Right lobe of liver (tissue), 6 donors: ENCODE results near the gene TM9SF1. TPM values are rescaled to one million over a fixed set of nuclear protein-coding genes. Genes with fewer than 3 reads are reported as not detected.

Experiments used
- ATAC-seq, 4 donors: fragments of 200-7000 bp; cut with Tn5 transposase; one replicate each; pipeline ENCODE4 v1.9.1; 2020; ENCODE audit warnings: mild to moderate bottlenecking in 4 of 4, moderate library complexity in 4 of 4
- DNase-seq, 3 donors: peaks; one replicate each; pipeline ENCODE4 v3.0.0-alpha.2; 2020
- H3K27ac ChIP-seq, 3 donors: fragments of 200-600 bp; one replicate each; pipeline ENCODE4 v1.8.0; 2022
- H3K27me3 ChIP-seq, 2 donors: fragments of 200-600 bp; one replicate each; pipeline ENCODE4 v1.8.0; 2022
- H3K36me3 ChIP-seq, 4 donors: fragments of 200-600 bp; sonication (generic) in 1 of 4; one replicate each; pipeline versions ENCODE4 v1.5.1 to v1.8.0; 2017 to 2022; ENCODE audit warnings: control low read depth in 1 of 4
- H3K4me1 ChIP-seq, 4 donors: fragments of 200-600 bp; sonication (generic) in 1 of 4; one replicate each; pipeline versions ENCODE4 v1.5.1 to v1.8.0; 2017 to 2022; ENCODE audit warnings: control low read depth in 1 of 4
- H3K4me3 ChIP-seq, 3 donors: fragments of 200-600 bp; one replicate each; pipeline ENCODE4 v1.8.0; 2022
- H3K9me3 ChIP-seq, 4 donors: fragments of 200-600 bp; sonication (generic) in 1 of 4; one replicate each; pipeline versions ENCODE4 v1.5.1 to v1.8.0; 2017 to 2022; ENCODE audit warnings: control low read depth in 1 of 4
- POLR2A ChIP-seq: fragments of 450-650 bp; IDR thresholded peaks from one replicate; pipeline ENCODE4 v1.6.1; 2017; ENCODE audit warnings: antibody characterized with exemption, mild to moderate bottlenecking
- WGBS: methylation state at CpG from one replicate; pipeline ENCODE4 v1.1.6; 2018; ENCODE audit warnings: low coverage, low lambda C conversion rate; ENCODE audit not compliant: insufficient coverage; ENCODE audit errors: missing lambda C conversion rate; 5-methylcytosine and 5-hydroxymethylcytosine counted together
- intact Hi-C, 2 donors: fragments of 100-400 bp; cut with DNase I; formaldehyde crosslinking; loops; one replicate each; pipeline versions ENCODE4 v1.11.2 to v1.14.1; 2022
- long read RNA-seq: library from polyadenylated mRNA; unstranded; transcript quantifications from one replicate; pipeline ENCODE4 v2.0.0, GENCODE V29; 2019
- total RNA-seq, 6 experiments: library from RNA; depleted of rRNA in 2 of 6; stranded (reverse); fragments of >200 nt in 2 of 6; fragmentation: NEBNext Ultra II Directional in 3 of 6; extraction: Animal tissue kit (Norgen Biotek cat#: 25700) in 3 of 6; gene quantifications; one replicate each; pipeline versions ENCODE4 v1.1.0 to v1.2.4, GENCODE V29; 2016 to 2023
- TF ChIP-seq, protein P1 (sequence below), 4 donors: fragments of 200-600 bp in 3 of 4; fragments of 450-650 bp in 1 of 4; IDR thresholded peaks; one replicate each; pipeline versions ENCODE4 v1.5.1 to v1.8.0; 2016 to 2022; ENCODE audit warnings: antibody characterized with exemption in 4 of 4, mild to moderate bottlenecking in 2 of 4
- donor health status: DM: no; HTN: yes; CAD: no.
- donor health status: DM: no; HTN: no; CAD: no.
- donor health status: DM: no; HTN: no; CAD: no.
- donor health status: DM: no; HTN: yes; CAD: no.
- donor health status: DM: no; HTN: yes; CAD: no.

Gene TM9SF1, protein sequence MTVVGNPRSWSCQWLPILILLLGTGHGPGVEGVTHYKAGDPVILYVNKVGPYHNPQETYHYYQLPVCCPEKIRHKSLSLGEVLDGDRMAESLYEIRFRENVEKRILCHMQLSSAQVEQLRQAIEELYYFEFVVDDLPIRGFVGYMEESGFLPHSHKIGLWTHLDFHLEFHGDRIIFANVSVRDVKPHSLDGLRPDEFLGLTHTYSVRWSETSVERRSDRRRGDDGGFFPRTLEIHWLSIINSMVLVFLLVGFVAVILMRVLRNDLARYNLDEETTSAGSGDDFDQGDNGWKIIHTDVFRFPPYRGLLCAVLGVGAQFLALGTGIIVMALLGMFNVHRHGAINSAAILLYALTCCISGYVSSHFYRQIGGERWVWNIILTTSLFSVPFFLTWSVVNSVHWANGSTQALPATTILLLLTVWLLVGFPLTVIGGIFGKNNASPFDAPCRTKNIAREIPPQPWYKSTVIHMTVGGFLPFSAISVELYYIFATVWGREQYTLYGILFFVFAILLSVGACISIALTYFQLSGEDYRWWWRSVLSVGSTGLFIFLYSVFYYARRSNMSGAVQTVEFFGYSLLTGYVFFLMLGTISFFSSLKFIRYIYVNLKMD
- total RNA-seq = 10 to 100 TPM; 32.1 to 49.8 (median 41.2) TPM
- long read RNA-seq, transcript TM9SF1-201 (6 exons, 2,452 nt) = major isoform, 13 of 16 reads
- long read RNA-seq, partial matches to known transcripts = 2 of 16 reads
- long read RNA-seq, other reads (novel, unspliced or antisense) = 1 of 16 reads

DNA sequence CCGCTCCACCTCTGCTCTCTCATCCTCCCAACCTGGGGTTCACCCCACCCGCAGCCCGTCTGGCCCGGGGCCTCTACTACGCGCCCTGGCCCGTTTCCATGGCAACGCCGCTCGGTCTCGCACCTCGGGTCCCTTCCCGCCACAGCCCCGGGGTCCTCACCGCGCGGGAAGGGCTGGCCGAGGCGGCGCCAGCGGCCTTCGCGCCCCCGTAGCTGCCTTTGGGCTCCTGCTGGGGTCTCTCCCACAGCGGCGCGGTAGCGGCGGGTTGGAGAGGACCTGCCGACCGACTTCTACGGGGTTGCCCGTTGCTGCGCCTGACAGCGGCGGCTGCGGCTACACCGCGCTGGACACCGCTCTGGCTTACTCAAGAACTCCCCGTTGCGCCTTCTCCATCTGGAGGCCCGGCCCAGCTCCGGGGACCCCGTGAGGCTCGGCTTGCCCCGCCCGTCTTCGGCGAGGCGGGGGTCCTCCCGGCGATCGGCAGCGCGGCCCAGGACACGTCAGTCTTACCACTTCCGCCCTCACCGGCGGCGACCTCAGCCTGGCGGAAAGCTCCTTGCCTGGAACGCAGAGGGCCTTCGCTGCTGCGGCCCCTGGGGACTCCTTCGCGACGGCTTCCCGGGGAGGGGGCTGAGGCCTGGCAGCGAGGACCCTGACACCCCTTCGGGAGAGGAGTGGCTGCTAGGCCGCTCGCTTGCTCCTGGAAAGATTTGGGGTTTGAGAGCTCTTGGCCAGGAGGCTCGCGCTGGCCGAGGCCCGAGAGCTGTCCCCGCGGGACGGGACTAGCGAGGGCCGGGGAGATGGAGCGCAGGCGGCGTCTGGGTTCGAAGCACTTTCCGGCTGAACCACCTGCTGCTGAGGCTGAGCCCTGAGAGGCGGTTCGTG lies at the start of gene TM9SF1:
Gene TM9SF1 (minus strand): TSS at position 256 of the 885 bp plus-strand sequence. CDS start 422 bp downstream, outside the sequence.
- DNase-seq (peak; percentile 86 to 91 (median 89)), ATAC-seq (peak; percentile 93 to 96 (median 95))
- intact Hi-C loops = no loop called here
- no peaks in the 10 kb centered on the region for H3K9me3 ChIP-seq
- H3K4me1 ChIP-seq = peaks cover 0 to 40% (median 7%) of the 10 kb centered on the region in 4 donors
- H3K4me3 ChIP-seq = peak within 1 kb of the TSS; percentile 90 to 96 (median 94)
- peaks cover 0 to 9% (median 0%) of the 10 kb centered on the region in 4 donors for H3K36me3 ChIP-seq
- 0% methylated on average over 17 of the region's 89 CpGs for WGBS
- TF ChIP-seq POLR2A = peak; percentile 83
- TF ChIP-seq, protein P1, sequence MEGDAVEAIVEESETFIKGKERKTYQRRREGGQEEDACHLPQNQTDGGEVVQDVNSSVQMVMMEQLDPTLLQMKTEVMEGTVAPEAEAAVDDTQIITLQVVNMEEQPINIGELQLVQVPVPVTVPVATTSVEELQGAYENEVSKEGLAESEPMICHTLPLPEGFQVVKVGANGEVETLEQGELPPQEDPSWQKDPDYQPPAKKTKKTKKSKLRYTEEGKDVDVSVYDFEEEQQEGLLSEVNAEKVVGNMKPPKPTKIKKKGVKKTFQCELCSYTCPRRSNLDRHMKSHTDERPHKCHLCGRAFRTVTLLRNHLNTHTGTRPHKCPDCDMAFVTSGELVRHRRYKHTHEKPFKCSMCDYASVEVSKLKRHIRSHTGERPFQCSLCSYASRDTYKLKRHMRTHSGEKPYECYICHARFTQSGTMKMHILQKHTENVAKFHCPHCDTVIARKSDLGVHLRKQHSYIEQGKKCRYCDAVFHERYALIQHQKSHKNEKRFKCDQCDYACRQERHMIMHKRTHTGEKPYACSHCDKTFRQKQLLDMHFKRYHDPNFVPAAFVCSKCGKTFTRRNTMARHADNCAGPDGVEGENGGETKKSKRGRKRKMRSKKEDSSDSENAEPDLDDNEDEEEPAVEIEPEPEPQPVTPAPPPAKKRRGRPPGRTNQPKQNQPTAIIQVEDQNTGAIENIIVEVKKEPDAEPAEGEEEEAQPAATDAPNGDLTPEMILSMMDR (IDR thresholded peaks at IDR 0.05) = no peak
- no peaks in the 10 kb centered on the region for H3K27me3 ChIP-seq
- peak within 1 kb of the TSS; percentile 97 to 99 (median 98) for H3K27ac ChIP-seq

DNA sequence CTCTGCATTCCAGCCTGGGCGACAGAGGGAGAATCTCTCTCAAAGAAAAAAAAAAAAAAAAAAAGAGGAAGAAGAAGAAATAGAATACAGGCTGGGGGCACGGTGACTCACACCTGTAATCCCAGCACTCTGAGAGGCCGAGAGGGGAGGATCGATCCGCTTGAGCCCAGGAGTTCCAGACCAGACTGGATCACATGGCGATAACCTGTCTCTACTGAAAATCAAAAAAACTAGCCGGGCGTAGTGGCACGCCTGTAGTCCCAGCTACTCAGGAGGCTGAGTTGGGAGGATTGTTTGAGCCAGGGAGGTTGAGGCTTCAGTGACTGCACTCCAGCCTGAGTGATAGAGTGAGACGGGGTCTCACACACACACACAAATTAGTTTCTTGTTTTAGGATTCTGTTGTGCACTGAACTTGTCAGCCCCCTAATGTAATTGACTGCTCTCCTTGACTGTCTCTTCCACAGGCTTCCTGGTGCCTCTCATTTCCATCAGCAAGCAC lies 48.1 kb upstream of the TM9SF1 start:
- Histone ChIP-seq H3K9me3 (no peaks in the 10 kb centered on the region), H3K4me1 (peaks cover 0 to 19% (median 0%) of the 10 kb centered on the region in 4 donors), H3K27me3 (no peaks in the 10 kb centered on the region), H3K36me3 (peaks cover 0 to 27% (median 10%) of the 10 kb centered on the region in 4 donors), H3K4me3 (peak overlapping the region; percentile 66 to 86 (median 73)), H3K27ac (peak overlapping the region; percentile 93 to 100 (median 94))
- intact Hi-C loops = loop anchor here (5.0 to 10.0 kb wide), 2 partner anchors 51 to 54 kb away; partner anchors contain the start of genes DHRS1 (in 2 of the 2) and NOP9 (in 2 of the 2)
- DNase-seq = peak in 1 of 3 donors; percentile 47
- WGBS = 37% methylated on average over 5 of the region's 10 CpGs
- TF ChIP-seq POLR2A = no peak
- TF ChIP-seq, protein P1 (IDR thresholded peaks at IDR 0.05) = no peak
- peak in 1 of 4 donors; percentile 0 for ATAC-seq

DNA sequence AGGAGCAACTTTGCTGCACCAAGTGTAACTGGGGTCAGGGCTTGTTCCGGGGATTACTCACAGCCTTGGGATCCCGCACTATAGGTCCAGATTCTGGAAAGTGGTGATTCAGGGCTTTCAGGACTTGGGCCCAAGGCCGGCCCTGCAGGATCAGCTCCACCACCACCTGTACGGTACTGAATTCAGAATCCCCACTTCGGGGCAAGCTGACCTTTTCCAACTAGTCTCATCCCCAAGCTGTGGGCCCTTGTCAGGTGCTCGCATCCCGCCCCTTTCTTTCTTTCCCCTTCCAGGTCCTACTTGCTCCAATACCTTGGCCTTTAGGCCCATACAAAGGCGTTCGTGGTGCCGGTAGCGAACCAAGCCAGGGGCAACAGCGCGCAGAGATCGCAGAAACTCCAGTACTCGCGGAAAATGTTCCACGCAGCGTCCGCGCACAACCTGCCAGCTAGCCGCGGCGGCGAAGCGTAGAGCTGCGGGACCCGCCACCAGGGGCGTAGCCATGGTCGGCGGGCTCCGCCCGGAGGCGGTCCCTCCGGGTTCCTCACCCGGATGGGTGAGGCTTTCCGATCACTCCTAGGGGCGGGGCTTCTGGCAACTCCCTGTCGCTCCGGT lies 46.7 kb upstream of the TM9SF1 start:
- Histone ChIP-seq H3K27ac (peak overlapping the region; percentile 93 to 100 (median 94)), H3K9me3 (no peaks in the 10 kb centered on the region), H3K36me3 (peaks cover 4 to 41% (median 13%) of the 10 kb centered on the region in 4 donors), H3K4me3 (peak overlapping the region; percentile 66 to 86 (median 73)), H3K27me3 (no peaks in the 10 kb centered on the region), H3K4me1 (peaks cover 0 to 19% (median 0%) of the 10 kb centered on the region in 4 donors)
- DNase-seq = peak; percentile 96
- TF ChIP-seq POLR2A = no peak
- TF ChIP-seq, protein P1 (IDR thresholded peaks at IDR 0.05) = peak; percentile 59 to 80 (median 64)
- WGBS = under 1% methylated on average over 30 of the region's 39 CpGs
- intact Hi-C loops = loop anchor here (5.0 to 10.0 kb wide), 2 partner anchors 53 to 55 kb away; partner anchors contain the start of genes DHRS1 (in 2 of the 2) and NOP9 (in 2 of the 2)
- peak; percentile 91 to 96 (median 92) for ATAC-seq
